ENCODE measurements around the gene ADAMTS12. TPM values are rescaled to one million over a fixed set of nuclear protein-coding genes. Genes with fewer than 3 reads are reported as not detected.

The ADAMTS12 gene
- total and polyA plus RNA-seq, 4 donors, result 0.49 to 6.4 (median 2.3) TPM

GRCh38 chr5:33934176-33934575, 42.4 kb upstream of the ADAMTS12 start:
- TF ChIP-seq NR2F2 (IDR thresholded peaks at IDR 0.05) (no peak), FOXA2 (IDR thresholded peaks at IDR 0.05) (no peak), HNF4G (IDR thresholded peaks at IDR 0.05) (no peak), YY1 (IDR thresholded peaks at IDR 0.05) (no peak)
- Histone ChIP-seq H3K27me3 (ENCODE audit: control insufficient read depth in 4 of 4, insufficient read depth in 4 of 4, low read length in 3 of 4) (peaks cover 3 to 13% (median 7%) of the 10 kb centered on the region in 4 donors), H3K9me3 (ENCODE audit: control insufficient read depth in 4 of 4, low read length in 3 of 4) (no peaks in the 10 kb centered on the region), H3K4me3 (ENCODE audit: low read depth in 1 of 3, low read length in 3 of 3) (no peak overlapping the region), H3K4me1 (ENCODE audit: control insufficient read depth in 4 of 4, insufficient read depth in 4 of 4, low read length in 3 of 4) (peaks cover 5 to 17% (median 11%) of the 10 kb centered on the region in 4 donors), H3K27ac (ENCODE audit: low read depth in 1 of 2, low read length in 2 of 2) (no peak overlapping the region), H3K9ac (ENCODE audit: low read depth in 1 of 2, low read length in 2 of 2) (no peak overlapping the region), H3K36me3 (ENCODE audit: control insufficient read depth in 4 of 4, insufficient read depth in 3 of 4, low read depth in 1 of 4, low read length in 3 of 4) (no peaks in the 10 kb centered on the region)
- 76% methylated on average over 1 of the region's 1 CpG for WGBS
- no peak for DNase-seq (ENCODE audit: low spot score)

GRCh38 chr5:33933723-33934169, 42.0 kb upstream of the ADAMTS12 start:
- TF ChIP-seq, protein P1, sequence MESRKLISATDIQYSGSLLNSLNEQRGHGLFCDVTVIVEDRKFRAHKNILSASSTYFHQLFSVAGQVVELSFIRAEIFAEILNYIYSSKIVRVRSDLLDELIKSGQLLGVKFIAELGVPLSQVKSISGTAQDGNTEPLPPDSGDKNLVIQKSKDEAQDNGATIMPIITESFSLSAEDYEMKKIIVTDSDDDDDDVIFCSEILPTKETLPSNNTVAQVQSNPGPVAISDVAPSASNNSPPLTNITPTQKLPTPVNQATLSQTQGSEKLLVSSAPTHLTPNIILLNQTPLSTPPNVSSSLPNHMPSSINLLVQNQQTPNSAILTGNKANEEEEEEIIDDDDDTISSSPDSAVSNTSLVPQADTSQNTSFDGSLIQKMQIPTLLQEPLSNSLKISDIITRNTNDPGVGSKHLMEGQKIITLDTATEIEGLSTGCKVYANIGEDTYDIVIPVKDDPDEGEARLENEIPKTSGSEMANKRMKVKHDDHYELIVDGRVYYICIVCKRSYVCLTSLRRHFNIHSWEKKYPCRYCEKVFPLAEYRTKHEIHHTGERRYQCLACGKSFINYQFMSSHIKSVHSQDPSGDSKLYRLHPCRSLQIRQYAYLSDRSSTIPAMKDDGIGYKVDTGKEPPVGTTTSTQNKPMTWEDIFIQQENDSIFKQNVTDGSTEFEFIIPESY (IDR thresholded peaks at IDR 0.05), result no peak
- TF ChIP-seq RAD21 (IDR thresholded peaks at IDR 0.05), result no peak
- no peak for TF ChIP-seq MAX (IDR thresholded peaks at IDR 0.05)
- no peak for TF ChIP-seq YY1 (IDR thresholded peaks at IDR 0.05)
- no peak for TF ChIP-seq FOXA1 (IDR thresholded peaks at IDR 0.05)
- no peak for TF ChIP-seq GABPA (IDR thresholded peaks at IDR 0.05 in 1 of 2, conservative IDR thresholded peaks at IDR 0.05 in 1 of 2)
- no peak for TF ChIP-seq HNF4A (conservative IDR thresholded peaks at IDR 0.05)
- no peak for TF ChIP-seq FOXA2 (IDR thresholded peaks at IDR 0.05)
- no peak for TF ChIP-seq RXRA (IDR thresholded peaks at IDR 0.05)
- no peak for TF ChIP-seq EGR1 (IDR thresholded peaks at IDR 0.05; ENCODE audit: low read depth in 2 of 2)
- TF ChIP-seq TAF1 (conservative IDR thresholded peaks at IDR 0.05), result no peak
- Histone ChIP-seq H3K27me3 (ENCODE audit: control insufficient read depth in 4 of 4, insufficient read depth in 4 of 4, low read length in 3 of 4) (peaks cover 3 to 13% (median 6%) of the 10 kb centered on the region in 4 donors), H3K9ac (ENCODE audit: low read depth in 1 of 2, low read length in 2 of 2) (no peak overlapping the region), H3K9me3 (ENCODE audit: control insufficient read depth in 4 of 4, low read length in 3 of 4) (no peaks in the 10 kb centered on the region), H3K27ac (ENCODE audit: low read depth in 1 of 2, low read length in 2 of 2) (no peak overlapping the region), H3K36me3 (ENCODE audit: control insufficient read depth in 4 of 4, insufficient read depth in 3 of 4, low read depth in 1 of 4, low read length in 3 of 4) (no peaks in the 10 kb centered on the region), H3K4me3 (ENCODE audit: low read depth in 1 of 3, low read length in 3 of 3) (no peak overlapping the region), H3K4me1 (ENCODE audit: control insufficient read depth in 4 of 4, insufficient read depth in 4 of 4, low read length in 3 of 4) (peaks cover 5 to 17% (median 11%) of the 10 kb centered on the region in 4 donors)
- 80% methylated on average over 3 of the region's 3 CpGs for WGBS
- DNase-seq (ENCODE audit: low spot score), result no peak

DNA sequence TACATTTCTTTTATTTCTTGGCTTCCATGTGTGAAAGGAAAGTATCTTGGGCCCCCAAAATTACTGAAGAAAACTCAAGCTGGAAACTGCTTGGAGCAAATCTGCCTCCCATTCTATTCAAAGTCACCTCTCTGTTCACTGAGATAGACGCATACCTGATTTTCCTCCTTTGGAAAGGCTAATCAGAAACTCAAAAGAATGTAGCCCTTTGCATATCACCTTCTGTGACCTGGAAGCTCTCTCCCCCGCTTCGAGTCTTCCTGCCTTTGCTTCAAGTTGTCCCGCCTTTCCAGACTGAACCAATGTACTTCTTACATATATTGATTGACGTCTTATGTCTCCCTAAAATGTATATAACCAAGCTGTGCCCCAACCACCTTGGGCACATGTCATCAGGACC, 39.3 kb upstream of the ADAMTS12 start:
- peaks cover 0 to 8% (median 5%) of the 10 kb centered on the region in 4 donors for H3K4me1 ChIP-seq (ENCODE audit: control insufficient read depth in 4 of 4, insufficient read depth in 4 of 4, low read length in 3 of 4)
- H3K4me3 ChIP-seq (ENCODE audit: low read depth in 1 of 3, low read length in 3 of 3), result no peak overlapping the region
- no peak for DNase-seq (ENCODE audit: low spot score)
- WGBS, result 68% methylated on average over 5 of the region's 5 CpGs
- no peaks in the 10 kb centered on the region for H3K36me3 ChIP-seq (ENCODE audit: control insufficient read depth in 4 of 4, insufficient read depth in 3 of 4, low read depth in 1 of 4, low read length in 3 of 4)
- TF ChIP-seq ATF3 (IDR thresholded peaks at IDR 0.05), result no peak
- no peak for TF ChIP-seq RXRA (IDR thresholded peaks at IDR 0.05)
- TF ChIP-seq HNF4A (conservative IDR thresholded peaks at IDR 0.05), result no peak
- no peak for TF ChIP-seq NR2F2 (IDR thresholded peaks at IDR 0.05)
- no peak for TF ChIP-seq CTCF (IDR thresholded peaks at IDR 0.05; ENCODE audit: low read depth, low read length, missing input control)
- TF ChIP-seq FOXA2 (IDR thresholded peaks at IDR 0.05), result no peak
- TF ChIP-seq, protein P1 (IDR thresholded peaks at IDR 0.05), result no peak
- TF ChIP-seq, protein P2, sequence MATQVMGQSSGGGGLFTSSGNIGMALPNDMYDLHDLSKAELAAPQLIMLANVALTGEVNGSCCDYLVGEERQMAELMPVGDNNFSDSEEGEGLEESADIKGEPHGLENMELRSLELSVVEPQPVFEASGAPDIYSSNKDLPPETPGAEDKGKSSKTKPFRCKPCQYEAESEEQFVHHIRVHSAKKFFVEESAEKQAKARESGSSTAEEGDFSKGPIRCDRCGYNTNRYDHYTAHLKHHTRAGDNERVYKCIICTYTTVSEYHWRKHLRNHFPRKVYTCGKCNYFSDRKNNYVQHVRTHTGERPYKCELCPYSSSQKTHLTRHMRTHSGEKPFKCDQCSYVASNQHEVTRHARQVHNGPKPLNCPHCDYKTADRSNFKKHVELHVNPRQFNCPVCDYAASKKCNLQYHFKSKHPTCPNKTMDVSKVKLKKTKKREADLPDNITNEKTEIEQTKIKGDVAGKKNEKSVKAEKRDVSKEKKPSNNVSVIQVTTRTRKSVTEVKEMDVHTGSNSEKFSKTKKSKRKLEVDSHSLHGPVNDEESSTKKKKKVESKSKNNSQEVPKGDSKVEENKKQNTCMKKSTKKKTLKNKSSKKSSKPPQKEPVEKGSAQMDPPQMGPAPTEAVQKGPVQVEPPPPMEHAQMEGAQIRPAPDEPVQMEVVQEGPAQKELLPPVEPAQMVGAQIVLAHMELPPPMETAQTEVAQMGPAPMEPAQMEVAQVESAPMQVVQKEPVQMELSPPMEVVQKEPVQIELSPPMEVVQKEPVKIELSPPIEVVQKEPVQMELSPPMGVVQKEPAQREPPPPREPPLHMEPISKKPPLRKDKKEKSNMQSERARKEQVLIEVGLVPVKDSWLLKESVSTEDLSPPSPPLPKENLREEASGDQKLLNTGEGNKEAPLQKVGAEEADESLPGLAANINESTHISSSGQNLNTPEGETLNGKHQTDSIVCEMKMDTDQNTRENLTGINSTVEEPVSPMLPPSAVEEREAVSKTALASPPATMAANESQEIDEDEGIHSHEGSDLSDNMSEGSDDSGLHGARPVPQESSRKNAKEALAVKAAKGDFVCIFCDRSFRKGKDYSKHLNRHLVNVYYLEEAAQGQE (IDR thresholded peaks at IDR 0.05), result no peak
- TF ChIP-seq HNF4G (IDR thresholded peaks at IDR 0.05), result no peak
- no peak for TF ChIP-seq FOXA1 (IDR thresholded peaks at IDR 0.05)
- no peak for TF ChIP-seq SP1 (IDR thresholded peaks at IDR 0.05)
- TF ChIP-seq YY1 (IDR thresholded peaks at IDR 0.05), result no peak
- TF ChIP-seq JUND (IDR thresholded peaks at IDR 0.05), result no peak
- TF ChIP-seq MAX (IDR thresholded peaks at IDR 0.05), result no peak
- H3K27ac ChIP-seq (ENCODE audit: low read depth in 1 of 2, low read length in 2 of 2), result no peak overlapping the region
- H3K9ac ChIP-seq (ENCODE audit: low read depth in 1 of 2, low read length in 2 of 2), result no peak overlapping the region
- no peaks in the 10 kb centered on the region for H3K9me3 ChIP-seq (ENCODE audit: control insufficient read depth in 4 of 4, low read length in 3 of 4)
- H3K27me3 ChIP-seq (ENCODE audit: control insufficient read depth in 4 of 4, insufficient read depth in 4 of 4, low read length in 3 of 4), result no peaks in the 10 kb centered on the region

All from liver (tissue), 9 donors.